Bronchial epithelial cell (primary cell): ENCODE results near the gene GAD1. TPM values are rescaled to one million over a fixed set of nuclear protein-coding genes. Genes with fewer than 3 reads are reported as not detected.

Source experiments
- DNase-seq: peaks from one replicate; pipeline ENCODE4 v3.0.0-alpha.2; 2010; ENCODE audit warnings: low read depth
- FAIRE-seq: peaks from 2 replicates; lab custom pipeline; 2011; peaks lifted over from hg19 to GRCh38; lab: Jason Lieb, UNC
- H3K27me3 ChIP-seq: 2 replicates; pipeline ENCODE4 v1.5.1; 2011; ENCODE audit warnings: low read length; ENCODE audit not compliant: control insufficient read depth, insufficient read depth
- H3K36me3 ChIP-seq: 2 replicates; pipeline ENCODE4 v1.5.1; 2011; ENCODE audit warnings: low read length; ENCODE audit not compliant: control insufficient read depth, insufficient read depth
- H3K4me3 ChIP-seq: 2 replicates; pipeline ENCODE4 v1.5.1; 2011; ENCODE audit warnings: mild to moderate bottlenecking, low read depth, low read length, control low read depth
- CTCF ChIP-seq: IDR thresholded peaks from 2 replicates; pipeline ENCODE4 v1.5.1; 2011; ENCODE audit warnings: mild to moderate bottlenecking, moderate library complexity, low read length, control low read depth, inconsistent platforms; ENCODE audit not compliant: insufficient read depth, severe bottlenecking
- total RNA-seq: library from RNA; depleted of rRNA; stranded (reverse); fragments of >200 nt; gene quantifications from 2 replicates; pipeline ENCODE4 v1.2.1, GENCODE V29; 2014

The GAD1 gene
- total RNA-seq, 1 donor from 2014 or later = 1.3 TPM

- TF ChIP-seq CTCF = peak; percentile 85
- Histone ChIP-seq H3K27me3 (peaks cover 56% of the 10 kb centered on the region), H3K4me3 (peak overlapping the region; percentile 44), H3K36me3 (no peaks in the 10 kb centered on the region)
- DNase-seq (peak; percentile 33), FAIRE-seq (no peak)
These were observed 762 bp upstream of the GAD1 start for GRCh38 chr2:170815746-170816503.

DNA sequence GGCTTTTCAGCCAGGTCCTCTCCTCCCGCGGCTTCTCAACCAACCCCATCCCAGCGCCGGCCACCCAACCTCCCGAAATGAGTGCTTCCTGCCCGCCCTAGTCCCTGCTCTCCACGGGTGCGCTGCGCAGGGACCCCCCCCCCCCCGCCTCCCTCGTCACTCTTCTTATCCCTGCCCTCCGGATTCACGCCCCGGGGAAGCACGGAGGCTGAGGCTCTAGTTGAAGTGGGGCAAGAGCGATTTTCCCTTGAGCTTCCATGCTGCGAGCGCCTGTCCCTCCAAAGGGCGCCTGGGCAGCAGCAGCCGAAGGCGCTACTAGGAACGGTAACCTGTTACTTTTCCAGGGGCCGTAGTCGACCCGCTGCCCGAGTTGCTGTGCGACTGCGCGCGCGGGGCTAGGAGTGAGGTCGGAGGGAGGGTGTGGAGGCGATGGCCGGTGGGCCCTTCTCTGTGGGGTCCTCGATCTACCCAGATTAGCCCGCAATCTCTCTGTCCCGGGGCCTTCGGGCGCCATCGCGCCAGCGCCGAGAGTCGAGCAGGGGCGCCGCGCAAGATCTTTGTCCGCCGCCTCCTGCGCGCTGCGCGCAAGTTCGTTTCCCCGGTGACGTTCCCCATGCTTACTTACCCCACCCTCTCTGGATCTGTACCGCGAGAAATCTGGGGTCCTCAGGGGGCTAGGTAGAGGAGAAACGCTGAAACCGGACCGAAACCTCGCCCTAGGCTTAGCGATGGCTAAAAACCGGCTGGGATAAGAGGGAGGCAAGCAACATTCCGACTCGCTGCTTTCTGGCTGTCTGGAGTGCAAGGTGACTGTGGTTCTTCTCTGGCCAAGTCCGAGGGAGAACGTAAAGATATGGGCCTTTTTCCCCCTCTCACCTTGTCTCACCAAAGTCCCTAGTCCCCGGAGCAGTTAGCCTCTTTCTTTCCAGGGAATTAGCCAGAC is 677 bp downstream of the GAD1 start:
- H3K36me3 ChIP-seq = no peaks in the 10 kb centered on the region
- no peak for FAIRE-seq
- H3K27me3 ChIP-seq = peaks cover 70% of the 10 kb centered on the region
- no peak for TF ChIP-seq CTCF
- H3K4me3 ChIP-seq = peak overlapping the region; percentile 44
- no peak for DNase-seq

DNA sequence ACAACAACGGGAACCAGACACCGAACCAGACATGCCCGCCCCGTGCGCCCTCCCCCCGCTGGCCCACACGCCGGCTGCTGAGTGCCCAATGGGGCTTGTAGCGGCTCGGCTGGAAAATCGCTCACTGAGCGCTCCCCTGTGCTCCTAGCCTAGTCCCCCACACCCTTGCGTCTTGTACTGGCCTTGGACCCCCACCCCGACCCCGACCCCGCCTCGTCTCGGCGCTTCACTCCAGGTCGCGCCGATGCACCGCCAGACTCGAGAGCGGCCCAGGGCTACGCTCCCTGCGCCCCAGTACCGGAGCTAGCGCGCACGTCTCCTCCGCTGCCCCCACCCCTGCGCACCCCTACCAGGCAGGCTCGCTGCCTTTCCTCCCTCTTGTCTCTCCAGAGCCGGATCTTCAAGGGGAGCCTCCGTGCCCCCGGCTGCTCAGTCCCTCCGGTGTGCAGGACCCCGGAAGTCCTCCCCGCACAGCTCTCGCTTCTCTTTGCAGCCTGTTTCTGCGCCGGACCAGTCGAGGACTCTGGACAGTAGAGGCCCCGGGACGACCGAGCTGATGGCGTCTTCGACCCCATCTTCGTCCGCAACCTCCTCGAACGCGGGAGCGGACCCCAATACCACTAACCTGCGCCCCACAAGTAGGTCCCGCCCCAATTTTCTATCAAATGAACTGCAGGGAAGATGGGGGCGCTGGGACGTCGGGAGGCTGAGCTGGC is 1.5 kb downstream of the GAD1 start:
- peaks cover 73% of the 10 kb centered on the region for H3K27me3 ChIP-seq
- no peaks in the 10 kb centered on the region for H3K36me3 ChIP-seq
- H3K4me3 ChIP-seq = peak overlapping the region; percentile 44
- no peak for FAIRE-seq
- no peak for TF ChIP-seq CTCF
- DNase-seq = no peak

DNA sequence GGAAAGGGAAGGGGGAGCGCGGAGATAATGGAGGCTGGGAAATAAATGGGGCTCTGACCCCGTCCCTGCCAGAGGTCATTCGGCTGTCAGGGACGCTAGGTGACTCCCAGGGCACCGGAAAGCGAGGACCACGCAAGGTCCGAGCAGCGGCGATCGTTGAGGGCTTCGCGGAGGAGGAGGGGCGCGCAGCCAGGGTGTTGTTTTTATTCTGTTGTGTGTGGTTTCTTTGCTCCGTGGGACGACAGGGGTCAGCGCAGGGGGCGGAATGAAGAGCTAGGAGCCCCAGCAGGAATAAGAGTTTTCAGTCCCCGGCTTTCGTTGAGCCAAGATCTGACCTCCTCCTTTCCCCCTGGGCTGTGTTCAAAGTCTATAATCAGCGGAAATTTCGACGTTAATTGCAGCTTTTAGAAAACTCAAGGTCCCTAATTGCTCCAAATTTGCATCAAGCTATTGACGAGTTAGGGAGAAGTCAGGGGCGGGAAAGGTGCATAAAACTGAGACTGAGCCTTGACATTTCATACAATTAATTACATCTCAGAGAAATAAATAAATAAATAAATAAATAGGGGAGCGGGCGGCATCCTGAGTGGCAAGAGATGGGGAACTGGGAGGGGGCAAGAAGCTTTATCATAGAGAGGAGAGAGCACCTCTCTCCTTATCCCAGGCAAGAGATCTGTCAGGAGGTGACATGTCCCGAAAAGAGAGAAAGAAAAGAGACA is 2.2 kb downstream of the GAD1 start:
- FAIRE-seq (no peak), DNase-seq (no peak)
- no peak overlapping the region for H3K4me3 ChIP-seq
- H3K27me3 ChIP-seq = peaks cover 72% of the 10 kb centered on the region
- H3K36me3 ChIP-seq = no peaks in the 10 kb centered on the region
- TF ChIP-seq CTCF = no peak
